Suprapubic skin (tissue), 4 donors: ENCODE data around the gene MAP2K6.

Experiments
- CTCF ChIP-seq, 2 donors: fragments of 200-600 bp in 1 of 2; fragments of 450-650 bp in 1 of 2; sonication (generic) in 1 of 2; IDR thresholded peaks; one replicate each; pipeline ENCODE4 v1.5.1; 2016 to 2019; ENCODE audit warnings: antibody characterized with exemption in 2 of 2, mild to moderate bottlenecking in 1 of 2, moderate library complexity in 1 of 2
- EP300 ChIP-seq: sonication (generic); formaldehyde crosslinking; IDR thresholded peaks from one replicate; pipeline ENCODE4 v1.6.1; 2017; ENCODE audit warnings: antibody characterized with exemption
- POLR2A ChIP-seq, 2 donors: fragments of 450-650 bp; IDR thresholded peaks; one replicate each; pipeline ENCODE4 v1.6.1; 2017; ENCODE audit warnings: antibody characterized with exemption in 2 of 2, mild to moderate bottlenecking in 2 of 2, moderate library complexity in 2 of 2
- POLR2AphosphoS5 ChIP-seq, 3 donors: sonication (generic); formaldehyde crosslinking; IDR thresholded peaks; one replicate each; pipeline ENCODE4 v1.6.1; 2017; ENCODE audit warnings: antibody characterized with exemption in 3 of 3

- TF ChIP-seq POLR2AphosphoS5 (IDR thresholded peaks at IDR 0.05): no peak
- no peak for TF ChIP-seq CTCF (IDR thresholded peaks at IDR 0.05)
- TF ChIP-seq POLR2A (IDR thresholded peaks at IDR 0.05): no peak
- no peak for TF ChIP-seq EP300
Measured at GRCh38 chr17:69454051-69454450, 39.6 kb downstream of the MAP2K6 start.
